Astrocyte (in vitro differentiated cells and primary cell): Measurements from ENCODE around the gene LRRC8A.

ENCODE experiments used
- EZH2 ChIP-seq: IDR thresholded peaks from 2 replicates; pipeline ENCODE4 v1.6.1; 2012; ENCODE audit warnings: mild to moderate bottlenecking, low read length, inconsistent platforms; ENCODE audit not compliant: insufficient read depth
- TF ChIP-seq, protein P1 (sequence below): IDR thresholded peaks from 2 replicates; pipeline ENCODE4 v1.5.1; 2011; ENCODE audit warnings: low read depth, mild to moderate bottlenecking, inconsistent platforms, low read length, moderate library complexity; ENCODE audit not compliant: insufficient read depth

DNA sequence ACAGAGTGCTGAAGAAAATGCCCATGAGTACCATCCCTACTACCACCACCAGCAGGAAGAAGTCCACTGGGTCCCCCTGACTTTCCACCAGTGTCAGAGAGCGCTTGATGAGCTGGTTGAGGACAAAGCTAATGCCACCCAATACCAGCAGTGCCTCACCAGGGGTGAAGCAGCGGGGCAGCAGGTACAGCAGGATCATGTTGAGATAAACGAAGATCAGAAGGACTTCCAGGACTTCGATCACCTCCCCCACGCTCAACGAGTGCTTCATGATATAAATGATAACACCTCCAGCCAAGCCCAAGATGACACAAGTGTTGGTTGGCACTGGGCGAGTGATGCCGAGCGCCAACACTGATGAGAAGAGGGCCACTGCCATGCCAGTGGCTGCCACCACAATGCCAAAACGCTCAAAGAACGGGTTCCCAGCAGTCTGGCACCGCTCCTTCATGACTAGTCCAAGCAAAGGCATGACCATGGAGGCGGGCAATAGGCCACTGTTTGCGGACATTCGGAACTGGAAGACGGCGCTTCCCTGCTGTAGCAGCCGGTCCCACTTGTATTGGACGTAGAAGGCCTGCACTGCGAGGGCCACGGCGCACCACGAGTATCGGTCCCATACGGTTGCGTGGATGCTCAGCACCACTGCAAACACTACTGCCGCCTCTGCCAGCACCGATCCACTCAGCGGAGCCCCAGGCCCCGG, 64.8 kb downstream of the LRRC8A start:
- TF ChIP-seq, protein P1, sequence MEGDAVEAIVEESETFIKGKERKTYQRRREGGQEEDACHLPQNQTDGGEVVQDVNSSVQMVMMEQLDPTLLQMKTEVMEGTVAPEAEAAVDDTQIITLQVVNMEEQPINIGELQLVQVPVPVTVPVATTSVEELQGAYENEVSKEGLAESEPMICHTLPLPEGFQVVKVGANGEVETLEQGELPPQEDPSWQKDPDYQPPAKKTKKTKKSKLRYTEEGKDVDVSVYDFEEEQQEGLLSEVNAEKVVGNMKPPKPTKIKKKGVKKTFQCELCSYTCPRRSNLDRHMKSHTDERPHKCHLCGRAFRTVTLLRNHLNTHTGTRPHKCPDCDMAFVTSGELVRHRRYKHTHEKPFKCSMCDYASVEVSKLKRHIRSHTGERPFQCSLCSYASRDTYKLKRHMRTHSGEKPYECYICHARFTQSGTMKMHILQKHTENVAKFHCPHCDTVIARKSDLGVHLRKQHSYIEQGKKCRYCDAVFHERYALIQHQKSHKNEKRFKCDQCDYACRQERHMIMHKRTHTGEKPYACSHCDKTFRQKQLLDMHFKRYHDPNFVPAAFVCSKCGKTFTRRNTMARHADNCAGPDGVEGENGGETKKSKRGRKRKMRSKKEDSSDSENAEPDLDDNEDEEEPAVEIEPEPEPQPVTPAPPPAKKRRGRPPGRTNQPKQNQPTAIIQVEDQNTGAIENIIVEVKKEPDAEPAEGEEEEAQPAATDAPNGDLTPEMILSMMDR: no peak
- no peak for TF ChIP-seq EZH2
